DMS 273 (cell line): ENCODE measurements around the gene REG1A.

ENCODE experiments used
- DNase-seq: peaks from one replicate; lab custom pipeline; 2025; ENCODE audit not compliant: unreplicated experiment; lab: John Stamatoyannopoulos, UW

The REG1A gene

GRCh38 chr2:79120194-79120713 lies at the start of gene REG1A:
Gene REG1A, plus strand, starts transcription at chr2:79120488. Its CDS starts 374 bp downstream, at chr2:79120862.
- DNase-seq = no peak

- no peak for DNase-seq
Observed at GRCh38 chr2:79071078-79071477, 49.2 kb upstream of the REG1A start.

GRCh38 chr2:79082987-79083386 lies 37.3 kb upstream of the REG1A start:
- DNase-seq = no peak

- no peak for DNase-seq
Observed at GRCh38 chr2:79083597-79084251, 36.6 kb upstream of the REG1A start.

GRCh38 chr2:79084495-79085135 lies 35.7 kb upstream of the REG1A start:
- DNase-seq = no peak

- no peak for DNase-seq
Observed at GRCh38 chr2:79085382-79085781, 34.9 kb upstream of the REG1A start.

GRCh38 chr2:79086255-79086654 lies 34.0 kb upstream of the REG1A start:
- no peak for DNase-seq

GRCh38 chr2:79087785-79088364 lies 32.4 kb upstream of the REG1A start, which contains the start of gene REG1B:
Gene REG1B, minus strand, starts transcription at chr2:79087993. Its CDS starts 381 bp downstream, at chr2:79087612.
- DNase-seq = no peak

- DNase-seq = no peak
Observed at GRCh38 chr2:79090693-79091092, 29.6 kb upstream of the REG1A start.

- DNase-seq = no peak
Observed at GRCh38 chr2:79097843-79098242, 22.4 kb upstream of the REG1A start.

GRCh38 chr2:79099140-79099686 lies 21.1 kb upstream of the REG1A start:
- DNase-seq = no peak

GRCh38 chr2:79100285-79100684 lies 20.0 kb upstream of the REG1A start:
- no peak for DNase-seq

GRCh38 chr2:79101024-79101423 lies 19.3 kb upstream of the REG1A start:
- DNase-seq = no peak

- no peak for DNase-seq
Observed at GRCh38 chr2:79103214-79103613, 17.1 kb upstream of the REG1A start.

GRCh38 chr2:79105259-79105658 lies 15.0 kb upstream of the REG1A start:
- DNase-seq = no peak

- no peak for DNase-seq
Observed at GRCh38 chr2:79112269-79112668, 8.0 kb upstream of the REG1A start.

- DNase-seq = no peak
Observed at GRCh38 chr2:79114797-79115494, 5.3 kb upstream of the REG1A start.

GRCh38 chr2:79116997-79117928 lies 3.0 kb upstream of the REG1A start:
- DNase-seq = no peak

GRCh38 chr2:79122676-79123075 lies 2.4 kb downstream of the REG1A start:
- no peak for DNase-seq
